IMR-90 (cell line): Measurements from ENCODE around the gene ZNF232.

Experiments used
- BHLHE40 ChIP-seq: fragments of 150-350 bp; IDR thresholded peaks from 2 replicates; pipeline ENCODE4 v1.6.1; 2016; ENCODE audit warnings: mild to moderate bottlenecking, low read depth, low read length
- CEBPB ChIP-seq: IDR thresholded peaks from 2 replicates; pipeline ENCODE4 v1.6.1; 2012; ENCODE audit warnings: low read depth, low read length, improper control_type of control experiment
- CHD1 ChIP-seq: IDR thresholded peaks from 2 replicates; pipeline ENCODE4 v1.6.1; 2012; ENCODE audit warnings: low read depth, low read length, improper control_type of control experiment
- CTCF ChIP-seq: conservative IDR thresholded peaks from 2 replicates; pipeline ENCODE4 v1.5.1; 2012; ENCODE audit warnings: mild to moderate bottlenecking, low read depth, low read length, improper control_type of control experiment
- MXI1 ChIP-seq: IDR thresholded peaks from 2 replicates; pipeline ENCODE4 v1.6.1; 2012; ENCODE audit warnings: low read depth, mild to moderate bottlenecking, low read length, moderate library complexity, borderline replicate concordance
- NFE2L2 ChIP-seq: fragments of 150-350 bp; IDR thresholded peaks from 2 replicates; pipeline ENCODE4 v1.6.1; 2016; ENCODE audit warnings: low read depth, mild to moderate bottlenecking, low read length
- POLR2A ChIP-seq: IDR thresholded peaks from 2 replicates; pipeline ENCODE4 v1.6.1; 2012; ENCODE audit warnings: mild to moderate bottlenecking, low read depth, low read length
- RAD21 ChIP-seq: IDR thresholded peaks from 2 replicates; pipeline ENCODE4 v1.6.1; 2012; ENCODE audit warnings: low read length, improper control_type of control experiment
- RCOR1 ChIP-seq: IDR thresholded peaks from 2 replicates; pipeline ENCODE4 v1.6.1; 2012; ENCODE audit warnings: mild to moderate bottlenecking, low read length, improper control_type of control experiment; ENCODE audit not compliant: insufficient replicate concordance
- RFX5 ChIP-seq: IDR thresholded peaks from 2 replicates; pipeline ENCODE4 v1.8.0; 2012; ENCODE audit warnings: low read depth, mild to moderate bottlenecking, low read length, moderate library complexity
- SMC3 ChIP-seq: fragments of 150-350 bp; IDR thresholded peaks from 2 replicates; pipeline ENCODE4 v1.6.1; 2016; ENCODE audit warnings: low read depth, mild to moderate bottlenecking, antibody characterized with exemption, low read length, moderate library complexity
- USF2 ChIP-seq: fragments of 150-350 bp; IDR thresholded peaks from 2 replicates; pipeline ENCODE4 v1.6.1; 2017; ENCODE audit warnings: mild to moderate bottlenecking, antibody characterized with exemption, low read length, low read depth
- TF ChIP-seq, protein P1 (sequence below): fragments of 150-350 bp; IDR thresholded peaks from 2 replicates; pipeline ENCODE4 v1.6.1; 2016; ENCODE audit warnings: low read depth, mild to moderate bottlenecking, low read length, moderate library complexity, borderline replicate concordance

DNA sequence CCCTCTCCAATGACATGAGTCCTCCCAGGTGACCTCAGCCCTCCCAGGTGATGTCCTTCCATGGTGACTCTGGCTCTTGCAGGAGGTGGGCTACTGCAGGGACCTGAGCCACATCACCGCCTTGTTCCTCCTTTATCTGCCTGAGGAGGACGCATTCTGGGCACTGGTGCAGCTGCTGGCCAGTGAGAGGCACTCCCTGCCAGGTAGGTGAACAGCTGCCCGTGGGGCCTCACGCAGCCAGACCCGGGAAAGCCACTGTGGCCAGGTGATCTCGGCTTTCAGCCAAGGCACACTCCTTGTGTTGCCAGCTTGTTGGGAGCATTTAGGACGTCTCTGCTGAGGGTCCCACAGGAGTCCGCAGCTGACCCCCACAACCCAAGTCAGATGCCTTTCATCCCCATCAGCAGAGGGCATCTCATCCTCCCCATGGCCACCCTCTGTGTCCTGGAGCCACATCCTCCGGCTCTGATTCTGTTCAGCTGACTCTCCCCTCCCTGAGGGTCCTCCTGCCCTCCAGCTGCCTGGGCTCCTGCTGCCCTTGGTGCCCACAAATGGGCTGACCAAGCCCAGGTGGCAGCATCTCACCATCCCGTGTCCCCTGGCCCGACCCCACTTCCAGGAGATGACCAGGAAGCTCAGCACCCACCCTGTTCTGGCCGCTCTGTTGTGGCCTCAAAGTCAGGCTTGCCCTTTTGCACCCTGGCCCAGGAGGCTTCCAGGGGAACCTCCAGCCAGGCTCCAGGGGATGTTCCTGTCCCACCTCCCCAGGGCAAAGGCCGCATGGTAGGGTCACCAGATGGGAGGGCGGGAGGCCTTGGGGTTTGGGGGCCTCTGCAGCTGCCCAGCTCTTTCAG, 24.3 kb upstream of the ZNF232 start:
- no peak for TF ChIP-seq POLR2A
- TF ChIP-seq USF2, result no peak
- no peak for TF ChIP-seq CTCF
- no peak for TF ChIP-seq CEBPB
- TF ChIP-seq SMC3, result no peak
- no peak for TF ChIP-seq CHD1
- TF ChIP-seq BHLHE40, result no peak
- TF ChIP-seq, protein P1, sequence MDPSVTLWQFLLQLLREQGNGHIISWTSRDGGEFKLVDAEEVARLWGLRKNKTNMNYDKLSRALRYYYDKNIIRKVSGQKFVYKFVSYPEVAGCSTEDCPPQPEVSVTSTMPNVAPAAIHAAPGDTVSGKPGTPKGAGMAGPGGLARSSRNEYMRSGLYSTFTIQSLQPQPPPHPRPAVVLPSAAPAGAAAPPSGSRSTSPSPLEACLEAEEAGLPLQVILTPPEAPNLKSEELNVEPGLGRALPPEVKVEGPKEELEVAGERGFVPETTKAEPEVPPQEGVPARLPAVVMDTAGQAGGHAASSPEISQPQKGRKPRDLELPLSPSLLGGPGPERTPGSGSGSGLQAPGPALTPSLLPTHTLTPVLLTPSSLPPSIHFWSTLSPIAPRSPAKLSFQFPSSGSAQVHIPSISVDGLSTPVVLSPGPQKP, result no peak
- TF ChIP-seq NFE2L2, result no peak
- no peak for TF ChIP-seq RAD21
- TF ChIP-seq RCOR1, result no peak
- no peak for TF ChIP-seq RFX5
- TF ChIP-seq MXI1, result no peak
